SU-DHL-6 (cell line): ENCODE data around the gene SLC22A23.

Experiments used
- H2AFZ ChIP-seq: fragments of 200-600 bp; sonication (generic); 2 replicates; pipeline ENCODE4 v1.6.1; 2014; ENCODE audit warnings: low read depth, mild to moderate bottlenecking, moderate library complexity, mixed read lengths, antibody characterized with exemption, low read length; ENCODE audit not compliant: severe bottlenecking
- H3F3A ChIP-seq: fragments of 200-600 bp; shearing (Covaris generic); 2 replicates; pipeline ENCODE4 v1.6.0; 2016; ENCODE audit warnings: antibody characterized with exemption, mild to moderate bottlenecking; ENCODE audit not compliant: insufficient read depth
- H3K27ac ChIP-seq: fragments of 200-600 bp; sonication (generic); 2 replicates; pipeline ENCODE4 v1.5.1; 2016; ENCODE audit warnings: low read depth, mild to moderate bottlenecking, low read length, moderate library complexity, mixed read lengths
- H3K27me3 ChIP-seq: fragments of 200-600 bp; sonication (generic), shearing (Covaris generic); 2 replicates; pipeline ENCODE4 v1.6.0; 2014; ENCODE audit warnings: mild to moderate bottlenecking, low read length
- H3K36me3 ChIP-seq: fragments of 200-600 bp; sonication (generic); 2 replicates; pipeline ENCODE4 v1.6.1; 2014; ENCODE audit warnings: mild to moderate bottlenecking, low read length, mixed read lengths
- H3K4me2 ChIP-seq: fragments of 300-600, 200-600 bp; shearing (Covaris generic), sonication (generic); 2 replicates; pipeline ENCODE4 v1.6.0; 2014; ENCODE audit warnings: low read length, low read depth, mild to moderate bottlenecking; ENCODE audit not compliant: poor library complexity, severe bottlenecking
- H3K4me3 ChIP-seq: fragments of 200-600 bp; sonication (generic); 2 replicates; pipeline ENCODE4 v1.5.1; 2014; ENCODE audit warnings: antibody characterized with exemption, low read length, mild to moderate bottlenecking, mixed read lengths; ENCODE audit not compliant: insufficient read depth, poor library complexity, severe bottlenecking
- H3K79me2 ChIP-seq: fragments of 200-600 bp; sonication (generic); 2 replicates; pipeline ENCODE4 v1.6.1; 2014; ENCODE audit warnings: mild to moderate bottlenecking, low read length, moderate library complexity; ENCODE audit not compliant: insufficient read depth
- H3K9ac ChIP-seq: fragments of 200-600 bp; sonication (generic); 2 replicates; pipeline ENCODE4 v1.7.0; 2014; ENCODE audit warnings: mild to moderate bottlenecking, low read length
- H3K9me2 ChIP-seq: fragments of 200-600 bp; sonication (generic); replicated peaks from 2 replicates; pipeline ENCODE4 v1.6.1; 2014; ENCODE audit warnings: low read length; ENCODE audit not compliant: insufficient read depth
- H3K9me3 ChIP-seq: fragments of 200-600 bp; sonication (generic); 2 replicates; pipeline ENCODE4 v1.6.1; 2014; ENCODE audit warnings: low read length, mixed read lengths; ENCODE audit not compliant: insufficient read depth
- H4K20me1 ChIP-seq: fragments of 200-600 bp; sonication (generic); 2 replicates; pipeline ENCODE4 v1.6.1; 2014; ENCODE audit warnings: low read depth, mild to moderate bottlenecking, antibody characterized with exemption, low read length, moderate library complexity, mixed read lengths
- CTCF ChIP-seq: fragments of 200-600 bp; sonication (generic); IDR thresholded peaks from one replicate; pipeline ENCODE4 v1.5.1; 2017; ENCODE audit warnings: antibody characterized with exemption, mild to moderate bottlenecking, low read length, moderate library complexity; ENCODE audit not compliant: insufficient read depth, poor library complexity, severe bottlenecking
- EZH2phosphoT487 ChIP-seq: fragments of 200-600 bp; sonication (generic), shearing (Covaris generic); conservative IDR thresholded peaks from 2 replicates; pipeline ENCODE4 v1.6.1; 2018; ENCODE audit warnings: mild to moderate bottlenecking, antibody characterized with exemption, low read length, moderate library complexity, mixed read lengths

The SLC22A23 gene

GRCh38 chr6:3456898-3457709, at the start of gene SLC22A23:
SLC22A23 (minus strand) TSS chr6:3457050; CDS start chr6:3456559, 491 bp downstream.
- H3F3A ChIP-seq: no peaks in the 10 kb centered on the region
- H3K9me2 ChIP-seq: no peaks in the 10 kb centered on the region
- H3K36me3 ChIP-seq: no peaks in the 10 kb centered on the region
- H2AFZ ChIP-seq: no peak within 1 kb of the TSS
- no peaks in the 10 kb centered on the region for H4K20me1 ChIP-seq
- no peaks in the 10 kb centered on the region for H3K9me3 ChIP-seq
- TF ChIP-seq EZH2phosphoT487 (peak; percentile 17; the same call in 1 of the 2 replicates), CTCF (peak; percentile 71)
- H3K27ac ChIP-seq: no peak within 1 kb of the TSS
- H3K9ac ChIP-seq: peak within 1 kb of the TSS; percentile 14; the same call in 1 of the 2 replicates
- no peaks in the 10 kb centered on the region for H3K27me3 ChIP-seq
- H3K4me2 ChIP-seq: peak within 1 kb of the TSS; percentile 50
- no peaks in the 10 kb centered on the region for H3K79me2 ChIP-seq
- H3K4me3 ChIP-seq: peak within 1 kb of the TSS; percentile 38

- Histone ChIP-seq H3K4me3 (no peak overlapping the region), H3F3A (no peaks in the 10 kb centered on the region), H3K36me3 (no peaks in the 10 kb centered on the region), H2AFZ (no peak overlapping the region), H3K27me3 (no peaks in the 10 kb centered on the region), H4K20me1 (no peaks in the 10 kb centered on the region), H3K4me2 (no peak overlapping the region), H3K79me2 (no peaks in the 10 kb centered on the region), H3K9ac (no peak overlapping the region), H3K27ac (no peak overlapping the region), H3K9me2 (no peaks in the 10 kb centered on the region), H3K9me3 (no peaks in the 10 kb centered on the region)
- TF ChIP-seq CTCF (no peak), EZH2phosphoT487 (no peak)
Observed at GRCh38 chr6:3506200-3506599, 49.4 kb upstream of the SLC22A23 start.

- Histone ChIP-seq H3K27ac (no peak overlapping the region), H2AFZ (no peak overlapping the region), H3K4me3 (no peak overlapping the region), H3K27me3 (no peaks in the 10 kb centered on the region), H3K9ac (no peak overlapping the region), H3K9me3 (no peaks in the 10 kb centered on the region), H3K79me2 (no peaks in the 10 kb centered on the region), H3K4me2 (no peak overlapping the region), H3F3A (no peaks in the 10 kb centered on the region), H3K9me2 (no peaks in the 10 kb centered on the region), H3K36me3 (no peaks in the 10 kb centered on the region), H4K20me1 (no peaks in the 10 kb centered on the region)
- TF ChIP-seq CTCF (no peak), EZH2phosphoT487 (no peak)
Observed at GRCh38 chr6:3504938-3505805, 48.3 kb upstream of the SLC22A23 start.
